ENCODE measurements around the gene FADD. TPM values are rescaled to one million over a fixed set of nuclear protein-coding genes. Genes with fewer than 3 reads are reported as not detected.

The FADD gene
- total RNA-seq, 1 donor from 2014 or later = 23.0 TPM

- Histone ChIP-seq H3K36me3 (no peaks in the 10 kb centered on the region), H3K27me3 (ENCODE audit: low read depth) (no peaks in the 10 kb centered on the region), H3K9me3 (no peaks in the 10 kb centered on the region), H3K4me1 (no peaks in the 10 kb centered on the region), H3K4me3 (no peak overlapping the region), H3K27ac (no peak overlapping the region)
- ATAC-seq = peak in 1 of 2 donors; percentile 15
- intact Hi-C loops (cut with DNase I) = no loop called here
- no peak for DNase-seq
- no peak for TF ChIP-seq CTCF (IDR thresholded peaks at IDR 0.05)
These were observed 28.0 kb downstream of the FADD start for GRCh38 chr11:70230840-70231710.

GRCh38 chr11:70233034-70233433 lies 29.9 kb downstream of the FADD start:
- Histone ChIP-seq H3K36me3 (no peaks in the 10 kb centered on the region), H3K27ac (no peak overlapping the region), H3K9me3 (no peaks in the 10 kb centered on the region), H3K4me1 (no peaks in the 10 kb centered on the region), H3K4me3 (no peak overlapping the region), H3K27me3 (ENCODE audit: low read depth) (no peaks in the 10 kb centered on the region)
- ATAC-seq (no peak), DNase-seq (no peak)
- TF ChIP-seq CTCF (IDR thresholded peaks at IDR 0.05) = no peak
- intact Hi-C loops (cut with DNase I) = no loop called here

- intact Hi-C loops (cut with DNase I) = no loop called here
- Histone ChIP-seq H3K4me1 (no peaks in the 10 kb centered on the region), H3K4me3 (no peak overlapping the region), H3K27me3 (ENCODE audit: low read depth) (no peaks in the 10 kb centered on the region), H3K27ac (no peak overlapping the region), H3K36me3 (no peaks in the 10 kb centered on the region), H3K9me3 (no peaks in the 10 kb centered on the region)
- no peak for TF ChIP-seq CTCF (IDR thresholded peaks at IDR 0.05)
- ATAC-seq (peak in 1 of 2 donors; percentile 61), DNase-seq (no peak)
These were observed 30.4 kb downstream of the FADD start for GRCh38 chr11:70233511-70233934.

- ATAC-seq = no peak
- Histone ChIP-seq H3K27me3 (ENCODE audit: low read depth) (no peaks in the 10 kb centered on the region), H3K27ac (no peak overlapping the region)
These were observed 30.9 kb downstream of the FADD start for GRCh38 chr11:70233962-70234361.

GRCh38 chr11:70240337-70240736 lies 37.2 kb downstream of the FADD start:
- H3K4me3 ChIP-seq = no peak overlapping the region
- no peaks in the 10 kb centered on the region for H3K27me3 ChIP-seq (ENCODE audit: low read depth)
- TF ChIP-seq CTCF (IDR thresholded peaks at IDR 0.05) = no peak
- DNase-seq = no peak
- no peaks in the 10 kb centered on the region for H3K9me3 ChIP-seq
- intact Hi-C loops (cut with DNase I) = no loop called here
- no peak for ATAC-seq
- no peaks in the 10 kb centered on the region for H3K36me3 ChIP-seq
- H3K4me1 ChIP-seq = no peaks in the 10 kb centered on the region
- H3K27ac ChIP-seq = no peak overlapping the region

More at GRCh38 chr11:70233962-70234361, 30.9 kb downstream of the FADD start:
- H3K4me1 ChIP-seq = no peaks in the 10 kb centered on the region
- intact Hi-C loops (cut with DNase I) = no loop called here
- no peak for DNase-seq
- H3K4me3 ChIP-seq = no peak overlapping the region
- no peaks in the 10 kb centered on the region for H3K9me3 ChIP-seq
- TF ChIP-seq CTCF (IDR thresholded peaks at IDR 0.05) = no peak
- H3K36me3 ChIP-seq = no peaks in the 10 kb centered on the region

All from lower lobe of right lung (tissue), 2 donors.